Subcutaneous adipose tissue (tissue), 4 donors: ENCODE measurements around the gene SULT2B1. TPM values are rescaled to one million over a fixed set of nuclear protein-coding genes. Genes with fewer than 3 reads are reported as not detected.

ENCODE experiments used
- CTCF ChIP-seq: fragments of 450-650 bp; IDR thresholded peaks from one replicate; pipeline ENCODE4 v1.5.1; 2016; ENCODE audit warnings: low read depth, mild to moderate bottlenecking, control low read depth, antibody characterized with exemption, moderate library complexity
- total RNA-seq, 4 donors: library from RNA; depleted of rRNA; stranded (reverse); fragments of >200 nt; gene quantifications; one replicate each; pipeline ENCODE4 v1.1.0, GENCODE V29; 2016

SULT2B1 gene
- total RNA-seq, 4 donors from 2014 or later = not detected

- no peak for TF ChIP-seq CTCF
Observed at GRCh38 chr19:48516536-48516935, 35.4 kb upstream of the SULT2B1 start.

GRCh38 chr19:48518207-48518606, 33.8 kb upstream of the SULT2B1 start:
- TF ChIP-seq CTCF = no peak

- no peak for TF ChIP-seq CTCF
Observed at GRCh38 chr19:48520134-48520533, 31.8 kb upstream of the SULT2B1 start.

- TF ChIP-seq CTCF = no peak
Observed at GRCh38 chr19:48524221-48524620, 27.8 kb upstream of the SULT2B1 start.

- no peak for TF ChIP-seq CTCF
Observed at GRCh38 chr19:48524732-48525131, 27.2 kb upstream of the SULT2B1 start.

GRCh38 chr19:48529156-48529555, 22.8 kb upstream of the SULT2B1 start:
- no peak for TF ChIP-seq CTCF

- no peak for TF ChIP-seq CTCF
Observed at GRCh38 chr19:48530066-48530720, 21.8 kb upstream of the SULT2B1 start.
